NT2/D1 (cell line): ENCODE data around the gene SHISA7.

Experiments
- SUZ12 ChIP-seq: IDR thresholded peaks from 2 replicates; pipeline ENCODE4 v1.6.1; 2011; ENCODE audit not compliant: insufficient read length, insufficient read depth; ENCODE audit errors: extremely low read depth
- YY1 ChIP-seq: IDR thresholded peaks from 2 replicates; pipeline ENCODE4 v1.6.1; 2011; ENCODE audit not compliant: insufficient read length, insufficient read depth
- ZNF274 ChIP-seq: IDR thresholded peaks from 2 replicates; pipeline ENCODE4 v1.6.1; 2011; ENCODE audit warnings: mild to moderate bottlenecking, low read depth, low read length

DNA sequence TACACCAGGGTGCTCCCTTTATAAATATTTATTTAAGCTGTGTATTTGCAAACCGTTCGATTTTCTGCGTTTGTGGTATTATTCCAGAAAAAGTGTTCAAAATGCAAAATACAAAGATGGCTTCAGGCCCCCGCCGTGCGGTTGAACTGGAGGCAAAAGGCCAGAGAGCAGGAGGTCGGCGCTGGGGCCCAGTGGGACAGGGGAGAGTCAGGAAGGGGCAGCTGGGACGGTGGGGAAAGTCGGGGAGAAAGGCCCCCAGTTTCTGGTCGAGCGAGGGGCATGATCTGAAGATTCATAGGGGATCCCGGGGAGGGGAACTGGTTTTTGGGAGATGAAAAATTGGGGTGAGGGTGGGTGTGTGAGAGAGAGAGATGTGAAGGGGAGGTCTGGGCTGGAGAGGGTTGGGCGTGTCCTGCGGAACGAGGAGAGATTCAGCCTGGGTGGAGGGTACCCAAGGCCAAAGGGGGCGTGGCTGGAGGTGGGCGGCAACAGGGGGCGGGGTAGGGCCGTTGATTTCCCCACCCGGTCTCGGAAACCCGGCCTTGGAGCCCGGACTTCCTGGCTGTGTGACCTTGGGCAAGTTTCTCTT lies 17.7 kb upstream of the SHISA7 start:
- no peak for TF ChIP-seq YY1
- TF ChIP-seq ZNF274 = no peak
- no peak for TF ChIP-seq SUZ12
